HAP-1 (cell line): ENCODE results near the gene NOSIP.

Experiments used
- DNase-seq, 2 experiments: peaks; one replicate each; pipeline ENCODE4 v3.0.0-alpha.2; 2016 to 2020; ENCODE audit warnings: low spot score in 2 of 2
- H3K27me3 ChIP-seq: fragments of 250-450 bp; sonication (Bioruptor Pico); 2 replicates; pipeline ENCODE4 v1.5.1; 2020; ENCODE audit warnings: low read depth, mild to moderate bottlenecking, moderate library complexity
- H3K36me3 ChIP-seq: fragments of 250-450 bp; sonication (Bioruptor Pico); replicated peaks from 2 replicates; pipeline ENCODE4 v1.5.1; 2020; ENCODE audit warnings: mild to moderate bottlenecking
- H3K4me1 ChIP-seq: fragments of 250-450 bp; sonication (Bioruptor Pico); 2 replicates; pipeline ENCODE4 v1.5.1; 2020; ENCODE audit warnings: mild to moderate bottlenecking
- H3K4me3 ChIP-seq: fragments of 250-450 bp; sonication (Bioruptor Pico); 2 replicates; pipeline ENCODE4 v1.5.1; 2020; ENCODE audit warnings: mild to moderate bottlenecking, moderate library complexity
- H3K9me3 ChIP-seq: fragments of 250-450 bp; sonication (Bioruptor Pico); 2 replicates; pipeline ENCODE4 v1.5.1; 2020; ENCODE audit warnings: mild to moderate bottlenecking, moderate library complexity
- in situ Hi-C: fragments of 300-500 bp; cut with MboI; formaldehyde crosslinking; loops from 3 replicates; pipeline ENCODE4 v1.14.3; 2020; ENCODE audit warnings: low sequenced_read_pairs, inconsistent platforms, mixed read lengths

Gene NOSIP

GRCh38 chr19:49601482-49602038 lies 21.2 kb upstream of the NOSIP start:
- H3K4me3 ChIP-seq = no peak overlapping the region
- in situ Hi-C loops = no loop called here
- no peaks in the 10 kb centered on the region for H3K4me1 ChIP-seq
- no peaks in the 10 kb centered on the region for H3K9me3 ChIP-seq
- no peaks in the 10 kb centered on the region for H3K27me3 ChIP-seq
- DNase-seq = no peak
- peaks cover 80% of the 10 kb centered on the region for H3K36me3 ChIP-seq

- Histone ChIP-seq H3K36me3 (peaks cover 82% of the 10 kb centered on the region), H3K4me1 (no peaks in the 10 kb centered on the region), H3K9me3 (no peaks in the 10 kb centered on the region), H3K27me3 (no peaks in the 10 kb centered on the region), H3K4me3 (no peak overlapping the region)
- in situ Hi-C loops = loop anchor here (10.0 kb wide), 1 partner anchor 75 kb away; the partner anchor contains the start of gene PRMT1
- DNase-seq = no peak
Observed at GRCh38 chr19:49599378-49600295, 19.3 kb upstream of the NOSIP start.

GRCh38 chr19:49597703-49597974 lies 17.3 kb upstream of the NOSIP start:
- H3K27me3 ChIP-seq = no peaks in the 10 kb centered on the region
- peaks cover 73% of the 10 kb centered on the region for H3K36me3 ChIP-seq
- in situ Hi-C loops = loop anchor here (10.0 kb wide), 1 partner anchor 77 kb away; the partner anchor contains the start of gene PRMT1
- no peak for DNase-seq
- H3K4me3 ChIP-seq = no peak overlapping the region
- H3K9me3 ChIP-seq = no peaks in the 10 kb centered on the region
- H3K4me1 ChIP-seq = no peaks in the 10 kb centered on the region

GRCh38 chr19:49596954-49597702 lies 16.8 kb upstream of the NOSIP start:
- Histone ChIP-seq H3K27me3 (no peaks in the 10 kb centered on the region), H3K36me3 (peaks cover 68% of the 10 kb centered on the region), H3K4me1 (no peaks in the 10 kb centered on the region), H3K9me3 (no peaks in the 10 kb centered on the region), H3K4me3 (no peak overlapping the region)
- no peak for DNase-seq
- in situ Hi-C loops = loop anchor here (10.0 kb wide), 1 partner anchor 78 kb away; the partner anchor contains the start of gene PRMT1

GRCh38 chr19:49596407-49596806 lies 16.1 kb upstream of the NOSIP start:
- in situ Hi-C loops = loop anchor here (10.0 kb wide), 1 partner anchor 78 kb away; the partner anchor contains the start of gene PRMT1
- Histone ChIP-seq H3K27me3 (no peaks in the 10 kb centered on the region), H3K9me3 (no peaks in the 10 kb centered on the region), H3K36me3 (peaks cover 62% of the 10 kb centered on the region), H3K4me3 (no peak overlapping the region), H3K4me1 (no peaks in the 10 kb centered on the region)
- no peak for DNase-seq

- in situ Hi-C loops = loop anchor here (10.0 kb wide), 1 partner anchor 79 kb away; the partner anchor contains the start of gene PRMT1
- Histone ChIP-seq H3K4me3 (no peak overlapping the region), H3K27me3 (no peaks in the 10 kb centered on the region), H3K36me3 (peaks cover 59% of the 10 kb centered on the region), H3K4me1 (no peaks in the 10 kb centered on the region), H3K9me3 (no peaks in the 10 kb centered on the region)
- DNase-seq = no peak
Observed at GRCh38 chr19:49595819-49596404, 15.6 kb upstream of the NOSIP start.

- in situ Hi-C loops = loop anchor here (10.0 kb wide), 1 partner anchor 80 kb away; the partner anchor contains the start of gene PRMT1
- Histone ChIP-seq H3K4me3 (no peak overlapping the region), H3K9me3 (no peaks in the 10 kb centered on the region), H3K4me1 (no peaks in the 10 kb centered on the region), H3K27me3 (no peaks in the 10 kb centered on the region), H3K36me3 (peaks cover 54% of the 10 kb centered on the region)
- DNase-seq = no peak
Observed at GRCh38 chr19:49594993-49595818, 14.8 kb upstream of the NOSIP start.

- Histone ChIP-seq H3K36me3 (peaks cover 46% of the 10 kb centered on the region), H3K4me3 (no peak overlapping the region), H3K4me1 (no peaks in the 10 kb centered on the region), H3K27me3 (no peaks in the 10 kb centered on the region), H3K9me3 (no peaks in the 10 kb centered on the region)
- DNase-seq = no peak
- in situ Hi-C loops = loop anchor here (10.0 kb wide), 1 partner anchor 80 kb away; the partner anchor contains the start of gene PRMT1
Observed at GRCh38 chr19:49594157-49594992, 14.0 kb upstream of the NOSIP start.

GRCh38 chr19:49593233-49594113 lies 13.1 kb upstream of the NOSIP start:
- DNase-seq = peak; percentile 92 to 99
- peaks cover 37% of the 10 kb centered on the region for H3K36me3 ChIP-seq
- in situ Hi-C loops = loop anchor here (10.0 kb wide), 1 partner anchor 81 kb away; the partner anchor contains the start of gene PRMT1
- H3K4me1 ChIP-seq = no peaks in the 10 kb centered on the region
- no peaks in the 10 kb centered on the region for H3K27me3 ChIP-seq
- no peaks in the 10 kb centered on the region for H3K9me3 ChIP-seq
- H3K4me3 ChIP-seq = peak overlapping the region; percentile 74

- H3K36me3 ChIP-seq = peaks cover 31% of the 10 kb centered on the region
- peak; percentile 32 to 59 for DNase-seq
- no peaks in the 10 kb centered on the region for H3K9me3 ChIP-seq
- H3K4me3 ChIP-seq = peak overlapping the region; percentile 74
- no peaks in the 10 kb centered on the region for H3K4me1 ChIP-seq
- in situ Hi-C loops = loop anchor here (10.0 kb wide), 1 partner anchor 82 kb away; the partner anchor contains the start of gene PRMT1
- H3K27me3 ChIP-seq = no peaks in the 10 kb centered on the region
Observed at GRCh38 chr19:49592486-49593232, 12.3 kb upstream of the NOSIP start.
